GM19035 (cell line): ENCODE results near the gene TAB3.

ENCODE experiments used
- ATAC-seq: cut with Tn5 transposase; IDR thresholded peaks from one replicate; pipeline ENCODE4 v1.9.1; 2021; ENCODE audit not compliant: unreplicated experiment

TAB3 gene

DNA sequence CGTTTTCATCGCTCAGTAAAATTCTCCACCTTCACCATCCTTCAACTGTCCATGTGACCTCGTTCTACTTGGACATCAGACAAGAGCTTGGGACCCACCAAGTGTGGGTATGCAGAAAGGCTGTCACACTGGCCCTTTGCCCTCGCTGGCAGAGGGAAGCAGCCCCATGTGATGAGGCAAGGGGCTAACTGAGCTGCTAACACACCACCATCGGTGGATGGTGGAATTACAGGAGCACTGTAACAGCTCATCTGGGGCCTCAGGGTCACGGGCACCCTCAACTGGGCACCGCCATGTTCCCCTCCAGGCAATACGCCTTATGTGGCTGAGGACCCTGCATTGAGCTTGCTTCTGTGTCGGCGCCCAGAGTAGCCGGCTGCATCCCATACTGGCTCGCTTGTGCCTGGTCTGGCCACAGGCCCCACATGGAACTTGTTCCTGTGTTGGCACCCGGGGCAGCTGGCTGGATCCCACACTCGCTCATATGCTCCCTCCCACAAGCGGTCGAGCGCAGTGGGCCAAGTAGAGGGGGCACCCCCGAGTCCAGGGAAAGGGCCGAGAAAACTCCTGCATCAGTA is 109.5 kb downstream of the TAB3 start:
- ATAC-seq: no peak

DNA sequence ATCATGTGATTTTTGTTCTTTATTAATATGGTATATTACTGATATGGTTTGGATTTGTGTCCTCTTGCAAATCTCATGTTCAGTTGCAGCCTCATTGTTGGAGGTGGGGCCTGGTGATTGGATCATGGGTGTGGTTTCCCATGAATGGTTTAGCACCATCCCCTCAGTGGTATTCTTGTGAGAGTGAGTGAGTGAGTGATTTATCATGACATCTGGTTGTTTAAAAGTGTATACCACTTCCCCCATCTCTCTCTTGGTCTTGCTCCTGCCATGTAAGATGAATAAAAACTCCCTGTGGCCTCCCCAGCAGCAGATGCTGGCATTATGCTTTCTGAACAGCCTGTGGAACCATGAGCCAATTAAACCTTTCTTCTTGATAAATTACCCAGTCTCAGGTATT is 111.5 kb downstream of the TAB3 start:
- no peak for ATAC-seq
